Measurements from ENCODE around the gene ANTXR1.

DNA sequence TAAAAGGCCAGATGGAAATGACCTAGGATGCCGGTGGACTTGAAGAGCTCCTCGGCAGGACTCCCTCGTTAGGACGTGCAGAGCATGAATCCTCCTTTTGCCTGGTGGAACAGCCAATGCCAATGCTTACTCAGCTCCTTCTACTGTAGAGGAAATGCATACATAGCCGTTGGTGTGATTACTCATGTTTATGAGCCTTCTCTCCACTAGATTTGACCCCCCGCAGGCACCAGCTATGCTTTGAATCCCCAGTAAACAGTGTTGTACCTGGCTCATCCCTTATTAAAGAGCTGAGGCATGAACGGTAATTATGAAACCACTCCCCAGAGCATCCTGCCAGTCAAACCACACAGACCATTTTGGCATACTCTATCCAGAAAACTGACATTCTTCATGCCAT is 172.8 kb downstream of the ANTXR1 start:
- TF ChIP-seq POLR2A (IDR thresholded peaks at IDR 0.05) (no peak), POLR2AphosphoS5 (IDR thresholded peaks at IDR 0.05) (no peak), EP300 (IDR thresholded peaks at IDR 0.05) (no peak)
- TF ChIP-seq, protein P1, sequence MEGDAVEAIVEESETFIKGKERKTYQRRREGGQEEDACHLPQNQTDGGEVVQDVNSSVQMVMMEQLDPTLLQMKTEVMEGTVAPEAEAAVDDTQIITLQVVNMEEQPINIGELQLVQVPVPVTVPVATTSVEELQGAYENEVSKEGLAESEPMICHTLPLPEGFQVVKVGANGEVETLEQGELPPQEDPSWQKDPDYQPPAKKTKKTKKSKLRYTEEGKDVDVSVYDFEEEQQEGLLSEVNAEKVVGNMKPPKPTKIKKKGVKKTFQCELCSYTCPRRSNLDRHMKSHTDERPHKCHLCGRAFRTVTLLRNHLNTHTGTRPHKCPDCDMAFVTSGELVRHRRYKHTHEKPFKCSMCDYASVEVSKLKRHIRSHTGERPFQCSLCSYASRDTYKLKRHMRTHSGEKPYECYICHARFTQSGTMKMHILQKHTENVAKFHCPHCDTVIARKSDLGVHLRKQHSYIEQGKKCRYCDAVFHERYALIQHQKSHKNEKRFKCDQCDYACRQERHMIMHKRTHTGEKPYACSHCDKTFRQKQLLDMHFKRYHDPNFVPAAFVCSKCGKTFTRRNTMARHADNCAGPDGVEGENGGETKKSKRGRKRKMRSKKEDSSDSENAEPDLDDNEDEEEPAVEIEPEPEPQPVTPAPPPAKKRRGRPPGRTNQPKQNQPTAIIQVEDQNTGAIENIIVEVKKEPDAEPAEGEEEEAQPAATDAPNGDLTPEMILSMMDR (IDR thresholded peaks at IDR 0.05): no peak

Data from gastroesophageal sphincter (tissue), 3 donors.